Upper lobe of left lung (tissue), 6 donors: ENCODE results near the gene WWC1. TPM values are rescaled to one million over a fixed set of nuclear protein-coding genes. Genes with fewer than 3 reads are reported as not detected.
A peak's percentile ranks its signal among the peaks of the same experiment; 100 is the strongest.

Experiments used
- ATAC-seq, 2 donors: fragments of 200-7000 bp; cut with Tn5 transposase; one replicate each; pipeline ENCODE4 v1.9.1; 2022; ENCODE audit warnings: mild to moderate bottlenecking in 2 of 2, moderate library complexity in 2 of 2; ENCODE audit not compliant: low FRiP score in 2 of 2
- DNase-seq, 2 donors: peaks; one replicate each; pipeline ENCODE4 v3.0.0-alpha.2; 2019 to 2020
- H3K27ac ChIP-seq, 4 donors: fragments of 200-600 bp; sonication (generic); one replicate each; pipeline ENCODE4 v1.5.1; 2016 to 2019
- H3K27me3 ChIP-seq, 4 donors: fragments of 200-600 bp; sonication (generic); one replicate each; pipeline ENCODE4 v1.5.1; 2017 to 2019
- H3K36me3 ChIP-seq, 4 donors: fragments of 200-600 bp; sonication (generic); one replicate each; pipeline ENCODE4 v1.5.1; 2016 to 2019
- H3K4me1 ChIP-seq, 4 donors: fragments of 200-600 bp; sonication (generic); one replicate each; pipeline ENCODE4 v1.5.1; 2018 to 2019
- H3K4me3 ChIP-seq, 4 donors: fragments of 200-600 bp; sonication (generic); one replicate each; pipeline ENCODE4 v1.5.1; 2017 to 2019; ENCODE audit warnings: mild to moderate bottlenecking in 2 of 4, moderate library complexity in 1 of 4
- H3K9me3 ChIP-seq, 4 donors: fragments of 200-600 bp; sonication (generic); one replicate each; pipeline ENCODE4 v1.5.1; 2018 to 2019
- EP300 ChIP-seq, 4 donors: sonication (generic); formaldehyde crosslinking; IDR thresholded peaks; one replicate each; pipeline ENCODE4 v1.5.1; 2017; ENCODE audit warnings: antibody characterized with exemption in 4 of 4, control low read depth in 2 of 4
- POLR2A ChIP-seq, 4 donors: fragments of 450-650 bp; IDR thresholded peaks; one replicate each; pipeline ENCODE4 v1.5.1; 2016 to 2017; ENCODE audit warnings: antibody characterized with exemption in 4 of 4, mild to moderate bottlenecking in 2 of 4
- POLR2AphosphoS5 ChIP-seq, 2 donors: sonication (generic); formaldehyde crosslinking; IDR thresholded peaks; one replicate each; pipeline ENCODE4 v1.5.1; 2017; ENCODE audit warnings: antibody characterized with exemption in 2 of 2
- WGBS, 2 donors: methylation state at CpG; one replicate each; pipeline ENCODE4 v1.1.5; 2017 to 2018; 5-methylcytosine and 5-hydroxymethylcytosine counted together
- total RNA-seq, 6 donors: library from RNA; depleted of rRNA in 4 of 6; stranded (reverse); fragments of >200 nt in 4 of 6; gene quantifications; one replicate each; pipeline versions ENCODE4 v1.1.0 to v1.2.1, GENCODE V29; 2016 to 2021
- TF ChIP-seq, protein P1 (sequence below), 6 experiments: fragments of 450-650 bp in 4 of 6; fragments of 200-600 bp in 2 of 6; sonication (generic) in 2 of 6; IDR thresholded peaks; one replicate each; pipeline ENCODE4 v1.5.1; 2016 to 2019; ENCODE audit warnings: antibody characterized with exemption in 6 of 6
- donor health status: DM: no; HTN: no; CAD: no; lungs with moderate emphysema.
- donor health status: DM: no; HTN: yes; CAD: no; lungs with severe emphysema.

WWC1 gene
- total RNA-seq, 6 donors from 2014 or later = 64.9 to 99.1 (median 86.4) TPM

- H3K9me3 ChIP-seq = no peaks in the 10 kb centered on the region
- DNase-seq (no peak), ATAC-seq (no peak)
- TF ChIP-seq POLR2A (IDR thresholded peaks at IDR 0.05) (no peak), POLR2AphosphoS5 (IDR thresholded peaks at IDR 0.05) (no peak), EP300 (IDR thresholded peaks at IDR 0.05) (no peak)
- TF ChIP-seq, protein P1, sequence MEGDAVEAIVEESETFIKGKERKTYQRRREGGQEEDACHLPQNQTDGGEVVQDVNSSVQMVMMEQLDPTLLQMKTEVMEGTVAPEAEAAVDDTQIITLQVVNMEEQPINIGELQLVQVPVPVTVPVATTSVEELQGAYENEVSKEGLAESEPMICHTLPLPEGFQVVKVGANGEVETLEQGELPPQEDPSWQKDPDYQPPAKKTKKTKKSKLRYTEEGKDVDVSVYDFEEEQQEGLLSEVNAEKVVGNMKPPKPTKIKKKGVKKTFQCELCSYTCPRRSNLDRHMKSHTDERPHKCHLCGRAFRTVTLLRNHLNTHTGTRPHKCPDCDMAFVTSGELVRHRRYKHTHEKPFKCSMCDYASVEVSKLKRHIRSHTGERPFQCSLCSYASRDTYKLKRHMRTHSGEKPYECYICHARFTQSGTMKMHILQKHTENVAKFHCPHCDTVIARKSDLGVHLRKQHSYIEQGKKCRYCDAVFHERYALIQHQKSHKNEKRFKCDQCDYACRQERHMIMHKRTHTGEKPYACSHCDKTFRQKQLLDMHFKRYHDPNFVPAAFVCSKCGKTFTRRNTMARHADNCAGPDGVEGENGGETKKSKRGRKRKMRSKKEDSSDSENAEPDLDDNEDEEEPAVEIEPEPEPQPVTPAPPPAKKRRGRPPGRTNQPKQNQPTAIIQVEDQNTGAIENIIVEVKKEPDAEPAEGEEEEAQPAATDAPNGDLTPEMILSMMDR (IDR thresholded peaks at IDR 0.05) = no peak
- no peaks in the 10 kb centered on the region for H3K36me3 ChIP-seq
- no peak overlapping the region for H3K27ac ChIP-seq
- no peak overlapping the region for H3K4me3 ChIP-seq
- H3K27me3 ChIP-seq = no peaks in the 10 kb centered on the region
- peaks cover 12 to 17% (median 17%) of the 10 kb centered on the region in 4 donors for H3K4me1 ChIP-seq
- 98 to 100% methylated on average over 2 to 4 of the region's 6 CpGs for WGBS, 2 donors
These were observed 25.4 kb upstream of the WWC1 start for GRCh38 chr5:168266016-168266415.

- DNase-seq (peak; percentile 88 to 90), ATAC-seq (peak; percentile 91)
- H3K9me3 ChIP-seq = no peaks in the 10 kb centered on the region
- H3K4me1 ChIP-seq = peaks cover 12 to 17% (median 17%) of the 10 kb centered on the region in 4 donors
- TF ChIP-seq EP300 (IDR thresholded peaks at IDR 0.05) = no peak
- TF ChIP-seq, protein P1 (IDR thresholded peaks at IDR 0.05) = peak; percentile 79 to 96 (median 93)
- H3K27me3 ChIP-seq = no peaks in the 10 kb centered on the region
- H3K4me3 ChIP-seq = peak overlapping the region in 3 of 4 donors; percentile 21 to 43 (median 37)
- 4 to 7% methylated on average over 19 to 30 of the region's 30 CpGs for WGBS, 2 donors
- H3K36me3 ChIP-seq = no peaks in the 10 kb centered on the region
- peak overlapping the region in 3 of 4 donors; percentile 41 to 49 (median 49) for H3K27ac ChIP-seq
These were observed 22.2 kb upstream of the WWC1 start for GRCh38 chr5:168268949-168269936.

GRCh38 chr5:168269937-168270330 lies 21.5 kb upstream of the WWC1 start:
- H3K36me3 ChIP-seq = no peaks in the 10 kb centered on the region
- peaks cover 12 to 17% (median 17%) of the 10 kb centered on the region in 4 donors for H3K4me1 ChIP-seq
- H3K9me3 ChIP-seq = no peaks in the 10 kb centered on the region
- H3K27me3 ChIP-seq = no peaks in the 10 kb centered on the region
- ATAC-seq = peak in 1 of 2 donors; percentile 16
- no peak for TF ChIP-seq EP300 (IDR thresholded peaks at IDR 0.05)
- no peak for TF ChIP-seq POLR2AphosphoS5 (IDR thresholded peaks at IDR 0.05)
- TF ChIP-seq POLR2A (IDR thresholded peaks at IDR 0.05) = no peak
- TF ChIP-seq, protein P1 (IDR thresholded peaks at IDR 0.05) = no peak
- WGBS, 2 donors = 39 to 51% methylated on average over 3 of the region's 3 CpGs
- peak overlapping the region in 3 of 4 donors; percentile 41 to 49 (median 49) for H3K27ac ChIP-seq
- no peak overlapping the region for H3K4me3 ChIP-seq
- DNase-seq = no peak

GRCh38 chr5:168270476-168270875 lies 21.0 kb upstream of the WWC1 start:
- no peak overlapping the region for H3K4me3 ChIP-seq
- WGBS, 2 donors = 71 to 75% methylated on average over 3 of the region's 3 CpGs
- DNase-seq = no peak
- H3K27ac ChIP-seq = no peak overlapping the region
- no peaks in the 10 kb centered on the region for H3K36me3 ChIP-seq
- H3K27me3 ChIP-seq = no peaks in the 10 kb centered on the region
- H3K9me3 ChIP-seq = no peaks in the 10 kb centered on the region
- TF ChIP-seq POLR2AphosphoS5 (IDR thresholded peaks at IDR 0.05) (no peak), EP300 (IDR thresholded peaks at IDR 0.05) (no peak), POLR2A (IDR thresholded peaks at IDR 0.05) (no peak)
- TF ChIP-seq, protein P1 (IDR thresholded peaks at IDR 0.05) = no peak
- no peak for ATAC-seq
- peaks cover 12 to 17% (median 17%) of the 10 kb centered on the region in 4 donors for H3K4me1 ChIP-seq
